Upper lobe of left lung (tissue), 6 donors: ENCODE results near the gene EIF2B4. TPM values are rescaled to one million over a fixed set of nuclear protein-coding genes. Genes with fewer than 3 reads are reported as not detected.

Experiments used
- ATAC-seq, 2 donors: fragments of 200-7000 bp; cut with Tn5 transposase; one replicate each; pipeline ENCODE4 v1.9.1; 2022; ENCODE audit warnings: mild to moderate bottlenecking in 2 of 2, moderate library complexity in 2 of 2; ENCODE audit not compliant: low FRiP score in 2 of 2
- DNase-seq, 2 donors: peaks; one replicate each; pipeline ENCODE4 v3.0.0-alpha.2; 2019 to 2020
- H3K27ac ChIP-seq, 4 donors: fragments of 200-600 bp; sonication (generic); one replicate each; pipeline ENCODE4 v1.5.1; 2016 to 2019
- H3K27me3 ChIP-seq, 4 donors: fragments of 200-600 bp; sonication (generic); one replicate each; pipeline ENCODE4 v1.5.1; 2017 to 2019
- H3K36me3 ChIP-seq, 4 donors: fragments of 200-600 bp; sonication (generic); one replicate each; pipeline ENCODE4 v1.5.1; 2016 to 2019
- H3K4me1 ChIP-seq, 4 donors: fragments of 200-600 bp; sonication (generic); one replicate each; pipeline ENCODE4 v1.5.1; 2018 to 2019
- H3K4me3 ChIP-seq, 4 donors: fragments of 200-600 bp; sonication (generic); one replicate each; pipeline ENCODE4 v1.5.1; 2017 to 2019; ENCODE audit warnings: mild to moderate bottlenecking in 2 of 4, moderate library complexity in 1 of 4
- H3K9me3 ChIP-seq, 4 donors: fragments of 200-600 bp; sonication (generic); one replicate each; pipeline ENCODE4 v1.5.1; 2018 to 2019
- EP300 ChIP-seq, 4 donors: sonication (generic); formaldehyde crosslinking; IDR thresholded peaks; one replicate each; pipeline ENCODE4 v1.5.1; 2017; ENCODE audit warnings: antibody characterized with exemption in 4 of 4, control low read depth in 2 of 4
- POLR2A ChIP-seq, 4 donors: fragments of 450-650 bp; IDR thresholded peaks; one replicate each; pipeline ENCODE4 v1.5.1; 2016 to 2017; ENCODE audit warnings: antibody characterized with exemption in 4 of 4, mild to moderate bottlenecking in 2 of 4
- POLR2AphosphoS5 ChIP-seq, 2 donors: sonication (generic); formaldehyde crosslinking; IDR thresholded peaks; one replicate each; pipeline ENCODE4 v1.5.1; 2017; ENCODE audit warnings: antibody characterized with exemption in 2 of 2
- WGBS, 2 donors: methylation state at CpG; one replicate each; pipeline ENCODE4 v1.1.5; 2017 to 2018; 5-methylcytosine and 5-hydroxymethylcytosine counted together
- total RNA-seq, 6 donors: library from RNA; depleted of rRNA in 4 of 6; stranded (reverse); fragments of >200 nt in 4 of 6; gene quantifications; one replicate each; pipeline versions ENCODE4 v1.1.0 to v1.2.1, GENCODE V29; 2016 to 2021
- TF ChIP-seq, protein P1 (sequence below), 6 experiments: fragments of 450-650 bp in 4 of 6; fragments of 200-600 bp in 2 of 6; sonication (generic) in 2 of 6; IDR thresholded peaks; one replicate each; pipeline ENCODE4 v1.5.1; 2016 to 2019; ENCODE audit warnings: antibody characterized with exemption in 6 of 6
- donor health status: DM: no; HTN: no; CAD: no; lungs with moderate emphysema.
- donor health status: DM: no; HTN: yes; CAD: no; lungs with severe emphysema.

The EIF2B4 gene
- total RNA-seq, 6 donors from 2014 or later: 24.8 to 48.2 (median 29.8) TPM

GRCh38 chr2:27379836-27380625 lies 9.9 kb upstream of the EIF2B4 start:
- ATAC-seq: peak; percentile 2 to 76
- Histone ChIP-seq H3K27me3 (no peaks in the 10 kb centered on the region), H3K27ac (peak overlapping the region; percentile 84 to 95 (median 90)), H3K4me3 (peak overlapping the region; percentile 63 to 92 (median 84)), H3K36me3 (peaks cover 34 to 77% (median 56%) of the 10 kb centered on the region in 4 donors), H3K4me1 (peaks cover 15 to 38% (median 22%) of the 10 kb centered on the region in 4 donors), H3K9me3 (no peaks in the 10 kb centered on the region)
- peak; percentile 25 to 68 for DNase-seq
- TF ChIP-seq POLR2AphosphoS5 (IDR thresholded peaks at IDR 0.05): no peak
- no peak for TF ChIP-seq EP300 (IDR thresholded peaks at IDR 0.05)
- 1 to 2% methylated on average over 15 to 18 of the region's 35 CpGs for WGBS, 2 donors

GRCh38 chr2:27379383-27379835 lies 9.3 kb upstream of the EIF2B4 start:
- WGBS, 2 donors: 82 to 83% methylated on average over 2 of the region's 2 CpGs
- DNase-seq (no peak), ATAC-seq (no peak)
- H3K4me3 ChIP-seq: peak overlapping the region; percentile 63 to 92 (median 84)
- no peak for TF ChIP-seq POLR2A (IDR thresholded peaks at IDR 0.05)
- TF ChIP-seq POLR2AphosphoS5 (IDR thresholded peaks at IDR 0.05): no peak
- TF ChIP-seq, protein P1, sequence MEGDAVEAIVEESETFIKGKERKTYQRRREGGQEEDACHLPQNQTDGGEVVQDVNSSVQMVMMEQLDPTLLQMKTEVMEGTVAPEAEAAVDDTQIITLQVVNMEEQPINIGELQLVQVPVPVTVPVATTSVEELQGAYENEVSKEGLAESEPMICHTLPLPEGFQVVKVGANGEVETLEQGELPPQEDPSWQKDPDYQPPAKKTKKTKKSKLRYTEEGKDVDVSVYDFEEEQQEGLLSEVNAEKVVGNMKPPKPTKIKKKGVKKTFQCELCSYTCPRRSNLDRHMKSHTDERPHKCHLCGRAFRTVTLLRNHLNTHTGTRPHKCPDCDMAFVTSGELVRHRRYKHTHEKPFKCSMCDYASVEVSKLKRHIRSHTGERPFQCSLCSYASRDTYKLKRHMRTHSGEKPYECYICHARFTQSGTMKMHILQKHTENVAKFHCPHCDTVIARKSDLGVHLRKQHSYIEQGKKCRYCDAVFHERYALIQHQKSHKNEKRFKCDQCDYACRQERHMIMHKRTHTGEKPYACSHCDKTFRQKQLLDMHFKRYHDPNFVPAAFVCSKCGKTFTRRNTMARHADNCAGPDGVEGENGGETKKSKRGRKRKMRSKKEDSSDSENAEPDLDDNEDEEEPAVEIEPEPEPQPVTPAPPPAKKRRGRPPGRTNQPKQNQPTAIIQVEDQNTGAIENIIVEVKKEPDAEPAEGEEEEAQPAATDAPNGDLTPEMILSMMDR (IDR thresholded peaks at IDR 0.05): no peak
- TF ChIP-seq EP300 (IDR thresholded peaks at IDR 0.05): no peak
- no peaks in the 10 kb centered on the region for H3K27me3 ChIP-seq
- H3K27ac ChIP-seq: peak overlapping the region; percentile 84 to 95 (median 90)
- H3K36me3 ChIP-seq: peaks cover 36 to 77% (median 56%) of the 10 kb centered on the region in 4 donors
- no peaks in the 10 kb centered on the region for H3K9me3 ChIP-seq
- H3K4me1 ChIP-seq: peaks cover 15 to 38% (median 22%) of the 10 kb centered on the region in 4 donors

GRCh38 chr2:27378809-27379290 lies 8.7 kb upstream of the EIF2B4 start:
- peaks cover 15 to 38% (median 22%) of the 10 kb centered on the region in 4 donors for H3K4me1 ChIP-seq
- no peaks in the 10 kb centered on the region for H3K9me3 ChIP-seq
- 86 to 97% methylated on average over 5 of the region's 9 CpGs for WGBS, 2 donors
- no peaks in the 10 kb centered on the region for H3K27me3 ChIP-seq
- ATAC-seq: no peak
- TF ChIP-seq EP300 (IDR thresholded peaks at IDR 0.05) (no peak), POLR2AphosphoS5 (IDR thresholded peaks at IDR 0.05) (no peak), POLR2A (IDR thresholded peaks at IDR 0.05) (no peak)
- H3K4me3 ChIP-seq: peak overlapping the region in 1 of 4 donors; percentile 80
- DNase-seq: peak in 1 of 2 donors; percentile 81
- H3K27ac ChIP-seq: peak overlapping the region in 2 of 4 donors; percentile 12 to 84
- H3K36me3 ChIP-seq: peaks cover 37 to 77% (median 57%) of the 10 kb centered on the region in 4 donors

DNA sequence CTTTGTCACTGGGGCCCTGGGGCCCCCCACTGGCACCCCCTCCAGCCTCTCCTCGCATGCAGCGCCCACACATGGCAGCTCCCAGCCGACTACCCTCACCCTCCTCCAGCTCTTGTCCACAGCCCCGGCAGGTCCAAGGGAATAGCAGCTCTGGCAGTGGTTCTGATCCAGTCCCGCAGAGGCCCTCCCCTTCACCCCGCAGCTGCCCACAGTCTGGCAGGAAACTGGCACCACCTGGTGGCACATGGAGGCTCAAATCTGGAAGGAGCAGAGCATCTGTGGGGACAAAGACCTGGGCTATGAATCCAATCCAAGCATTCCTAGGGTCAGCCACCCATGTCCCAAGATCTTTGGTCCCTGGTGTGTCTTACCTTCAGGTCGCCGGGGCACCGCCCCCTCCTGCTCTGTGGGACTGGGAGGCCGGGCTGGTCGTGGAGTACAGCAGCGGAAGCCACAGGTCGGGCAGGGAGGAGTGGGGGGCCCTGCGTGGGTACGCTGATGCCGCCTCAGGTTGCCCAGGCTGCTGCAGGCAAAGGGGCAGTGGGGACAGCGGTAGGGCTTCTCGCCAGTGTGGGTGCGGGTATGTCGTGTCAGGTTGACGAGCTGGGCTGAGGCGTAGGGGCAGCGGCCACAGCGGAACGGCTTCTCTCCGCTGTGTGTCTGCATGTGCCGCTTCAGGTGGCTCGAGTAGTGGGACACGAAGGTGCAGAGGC lies 8.1 kb upstream of the EIF2B4 start:
- H3K36me3 ChIP-seq: peaks cover 37 to 77% (median 57%) of the 10 kb centered on the region in 4 donors
- WGBS, 2 donors: 84 to 87% methylated on average over 12 to 28 of the region's 29 CpGs
- peaks cover 15 to 39% (median 22%) of the 10 kb centered on the region in 4 donors for H3K4me1 ChIP-seq
- H3K27me3 ChIP-seq: no peaks in the 10 kb centered on the region
- ATAC-seq (no peak), DNase-seq (peak in 1 of 2 donors; percentile 83)
- H3K4me3 ChIP-seq: no peak overlapping the region
- H3K27ac ChIP-seq: peak overlapping the region in 1 of 4 donors; percentile 12
- no peaks in the 10 kb centered on the region for H3K9me3 ChIP-seq
- TF ChIP-seq EP300 (IDR thresholded peaks at IDR 0.05): no peak
- no peak for TF ChIP-seq POLR2A (IDR thresholded peaks at IDR 0.05)
- TF ChIP-seq, protein P1 (IDR thresholded peaks at IDR 0.05): no peak
- no peak for TF ChIP-seq POLR2AphosphoS5 (IDR thresholded peaks at IDR 0.05)

DNA sequence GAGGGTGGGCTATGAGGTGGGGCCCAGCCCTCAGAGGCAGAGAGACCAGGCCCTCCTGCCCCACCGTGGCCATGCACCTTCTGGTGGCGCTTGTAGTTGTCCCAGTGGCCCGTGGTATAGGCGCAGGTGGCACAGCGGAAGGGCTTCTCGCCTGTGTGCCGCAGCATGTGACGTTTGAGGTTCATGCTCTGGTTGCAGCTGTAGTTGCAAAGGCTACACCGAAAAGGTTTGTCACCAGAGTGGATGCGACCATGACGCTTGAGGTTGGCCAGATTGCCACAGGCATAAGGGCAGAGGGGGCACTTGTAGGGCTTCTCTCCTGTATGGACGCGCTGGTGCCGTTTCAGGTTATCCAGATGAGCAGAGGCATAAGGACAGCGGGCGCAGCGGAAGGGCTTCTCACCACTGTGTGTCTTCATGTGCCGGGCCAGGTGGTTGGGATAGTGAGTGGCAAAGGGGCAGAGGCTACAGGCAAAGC lies 7.5 kb upstream of the EIF2B4 start:
- no peak for ATAC-seq
- peaks cover 37 to 77% (median 59%) of the 10 kb centered on the region in 4 donors for H3K36me3 ChIP-seq
- no peak overlapping the region for H3K27ac ChIP-seq
- peak in 1 of 2 donors; percentile 61 for DNase-seq
- TF ChIP-seq POLR2AphosphoS5 (IDR thresholded peaks at IDR 0.05): no peak
- TF ChIP-seq, protein P1 (IDR thresholded peaks at IDR 0.05): no peak
- TF ChIP-seq POLR2A (IDR thresholded peaks at IDR 0.05): no peak
- no peak for TF ChIP-seq EP300 (IDR thresholded peaks at IDR 0.05)
- H3K4me3 ChIP-seq: no peak overlapping the region
- H3K27me3 ChIP-seq: no peaks in the 10 kb centered on the region
- 90 to 92% methylated on average over 18 of the region's 18 CpGs for WGBS, 2 donors
- H3K9me3 ChIP-seq: no peaks in the 10 kb centered on the region
- peaks cover 17 to 45% (median 25%) of the 10 kb centered on the region in 4 donors for H3K4me1 ChIP-seq
